VCaP (cell line): Measurements from ENCODE around the gene ADARB2.

Experiments
- H3K27ac ChIP-seq: fragments of 450-650 bp; 2 replicates; pipeline ENCODE4 v1.5.1; 2017
- TF ChIP-seq, protein P1 (sequence below): fragments of 450-650 bp; conservative IDR thresholded peaks from 2 replicates; pipeline ENCODE4 v1.5.1; 2017; ENCODE audit warnings: mild to moderate bottlenecking, moderate library complexity

The ADARB2 gene

GRCh38 chr10:1489801-1490200 lies 247.5 kb downstream of the ADARB2 start:
- TF ChIP-seq, protein P1, sequence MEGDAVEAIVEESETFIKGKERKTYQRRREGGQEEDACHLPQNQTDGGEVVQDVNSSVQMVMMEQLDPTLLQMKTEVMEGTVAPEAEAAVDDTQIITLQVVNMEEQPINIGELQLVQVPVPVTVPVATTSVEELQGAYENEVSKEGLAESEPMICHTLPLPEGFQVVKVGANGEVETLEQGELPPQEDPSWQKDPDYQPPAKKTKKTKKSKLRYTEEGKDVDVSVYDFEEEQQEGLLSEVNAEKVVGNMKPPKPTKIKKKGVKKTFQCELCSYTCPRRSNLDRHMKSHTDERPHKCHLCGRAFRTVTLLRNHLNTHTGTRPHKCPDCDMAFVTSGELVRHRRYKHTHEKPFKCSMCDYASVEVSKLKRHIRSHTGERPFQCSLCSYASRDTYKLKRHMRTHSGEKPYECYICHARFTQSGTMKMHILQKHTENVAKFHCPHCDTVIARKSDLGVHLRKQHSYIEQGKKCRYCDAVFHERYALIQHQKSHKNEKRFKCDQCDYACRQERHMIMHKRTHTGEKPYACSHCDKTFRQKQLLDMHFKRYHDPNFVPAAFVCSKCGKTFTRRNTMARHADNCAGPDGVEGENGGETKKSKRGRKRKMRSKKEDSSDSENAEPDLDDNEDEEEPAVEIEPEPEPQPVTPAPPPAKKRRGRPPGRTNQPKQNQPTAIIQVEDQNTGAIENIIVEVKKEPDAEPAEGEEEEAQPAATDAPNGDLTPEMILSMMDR = no peak
- no peak overlapping the region for H3K27ac ChIP-seq

DNA sequence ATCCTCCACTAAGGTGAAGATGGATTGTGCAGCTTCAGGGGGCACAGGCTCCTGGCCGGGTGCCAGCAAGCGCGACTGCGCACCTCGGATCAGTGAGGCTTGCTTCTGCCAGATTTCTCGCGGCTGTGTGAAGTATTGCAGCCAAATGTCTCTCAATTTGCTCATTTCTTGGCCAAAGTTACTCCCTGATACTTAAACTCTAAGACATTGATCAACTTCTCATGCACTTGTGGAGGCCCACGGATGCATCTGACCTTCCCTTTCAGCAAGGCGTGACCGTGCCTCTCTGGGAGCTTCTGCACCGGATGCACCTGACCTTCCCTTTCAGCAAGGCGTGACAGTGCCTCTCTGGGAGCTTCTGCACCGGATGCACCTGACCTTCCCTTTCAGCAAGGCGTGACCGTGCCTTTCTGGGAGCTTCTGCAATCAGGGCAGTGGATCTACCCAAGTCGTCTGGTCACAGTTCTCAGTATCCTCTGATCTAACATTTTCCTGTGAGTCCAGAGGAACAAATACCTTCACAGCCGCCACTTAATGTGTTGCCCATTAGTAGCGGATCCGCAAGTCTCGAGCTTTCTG lies 248.3 kb downstream of the ADARB2 start:
- no peak overlapping the region for H3K27ac ChIP-seq
- TF ChIP-seq, protein P1 = no peak

GRCh38 chr10:1486841-1487687 lies 250.3 kb downstream of the ADARB2 start:
- TF ChIP-seq, protein P1 = no peak
- peak overlapping the region; percentile 37; the same call in 1 of the 2 replicates for H3K27ac ChIP-seq

DNA sequence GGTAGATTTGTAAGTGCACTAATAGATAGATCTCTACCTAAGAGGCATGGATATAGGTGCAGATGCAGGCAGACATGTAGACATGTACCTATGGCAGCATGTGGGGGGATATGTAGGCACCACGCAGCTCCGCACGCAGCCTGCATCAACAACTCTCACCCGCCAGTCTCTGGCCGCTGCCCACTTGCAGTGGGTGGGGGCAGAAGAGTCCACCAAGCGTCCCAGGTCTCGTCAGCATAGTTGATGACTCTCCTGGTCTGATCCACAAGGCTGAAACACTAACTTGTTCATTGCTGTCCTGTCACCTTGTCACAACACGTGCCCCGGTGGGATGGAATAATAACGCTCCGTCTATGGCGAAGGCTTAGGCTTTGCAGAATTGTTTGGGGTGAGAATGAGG lies 252.0 kb downstream of the ADARB2 start:
- no peak overlapping the region for H3K27ac ChIP-seq
- TF ChIP-seq, protein P1 = no peak

GRCh38 chr10:1483826-1484225 lies 253.5 kb downstream of the ADARB2 start:
- no peak overlapping the region for H3K27ac ChIP-seq
- TF ChIP-seq, protein P1 = no peak

GRCh38 chr10:1483246-1483645 lies 254.1 kb downstream of the ADARB2 start:
- no peak overlapping the region for H3K27ac ChIP-seq
- TF ChIP-seq, protein P1 = no peak

GRCh38 chr10:1477578-1477977 lies 259.7 kb downstream of the ADARB2 start:
- H3K27ac ChIP-seq = no peak overlapping the region
- TF ChIP-seq, protein P1 = no peak
